Parathyroid adenoma (tissue), 2 donors: ENCODE data around the gene PSMB7.

Experiments
- H2AFZ ChIP-seq: fragments of 300-600 bp; sonication (generic); one replicate; pipeline ENCODE4 v1.7.0; 2017; ENCODE audit warnings: antibody characterized with exemption, mild to moderate bottlenecking
- H3K27ac ChIP-seq: fragments of 300-600 bp; sonication (generic); one replicate; pipeline ENCODE4 v1.7.0; 2017
- H3K27me3 ChIP-seq: fragments of 300-600 bp; sonication (generic); one replicate; pipeline ENCODE4 v1.7.0; 2017; ENCODE audit warnings: low read length; ENCODE audit not compliant: control insufficient read depth, insufficient read depth
- H3K36me3 ChIP-seq: fragments of 300-600 bp; sonication (generic); one replicate; pipeline ENCODE4 v1.7.0; 2017; ENCODE audit warnings: low read length; ENCODE audit not compliant: control insufficient read depth, insufficient read depth
- H3K4me1 ChIP-seq: fragments of 300-600 bp; sonication (generic); one replicate; pipeline ENCODE4 v1.7.0; 2017; ENCODE audit warnings: control low read depth
- H3K4me2 ChIP-seq: fragments of 300-600 bp; sonication (generic); one replicate; pipeline ENCODE4 v1.7.0; 2017; ENCODE audit warnings: low read length
- H3K4me3 ChIP-seq: fragments of 300-600 bp; sonication (generic); one replicate; pipeline ENCODE4 v1.7.0; 2017; ENCODE audit warnings: low read depth, low read length
- H3K79me2 ChIP-seq: fragments of 300-600 bp; sonication (generic); one replicate; pipeline ENCODE4 v1.7.0; 2017; ENCODE audit warnings: control low read depth
- H3K9ac ChIP-seq: fragments of 300-600 bp; sonication (generic); one replicate; pipeline ENCODE4 v1.7.0; 2017; ENCODE audit warnings: mild to moderate bottlenecking
- H3K9me3 ChIP-seq: fragments of 300-600 bp; sonication (generic); one replicate; pipeline ENCODE4 v1.7.0; 2017; ENCODE audit warnings: low read length; ENCODE audit not compliant: control insufficient read depth
- CTCF ChIP-seq: fragments of 300-600 bp; sonication (generic); IDR thresholded peaks from one replicate; pipeline ENCODE4 v1.7.0; 2017; ENCODE audit warnings: antibody characterized with exemption, mild to moderate bottlenecking
- donor health status: primary hyperparathyroidism.

PSMB7 gene

GRCh38 chr9:124325816-124326215, 89.4 kb downstream of the PSMB7 start:
- H3K27ac ChIP-seq: no peak overlapping the region
- no peak for TF ChIP-seq CTCF
- no peaks in the 10 kb centered on the region for H3K79me2 ChIP-seq
- no peak overlapping the region for H3K9ac ChIP-seq
- no peak overlapping the region for H3K4me2 ChIP-seq
- H3K4me3 ChIP-seq: no peak overlapping the region
- H3K4me1 ChIP-seq: no peaks in the 10 kb centered on the region
- H3K9me3 ChIP-seq: no peaks in the 10 kb centered on the region
- H3K36me3 ChIP-seq: no peaks in the 10 kb centered on the region
- H3K27me3 ChIP-seq: no peaks in the 10 kb centered on the region
- H2AFZ ChIP-seq: no peak overlapping the region

GRCh38 chr9:124323904-124324303, 91.3 kb downstream of the PSMB7 start:
- no peaks in the 10 kb centered on the region for H3K4me1 ChIP-seq
- no peak overlapping the region for H3K4me3 ChIP-seq
- no peak overlapping the region for H3K9ac ChIP-seq
- no peak for TF ChIP-seq CTCF
- H3K4me2 ChIP-seq: no peak overlapping the region
- H3K27ac ChIP-seq: no peak overlapping the region
- H3K27me3 ChIP-seq: no peaks in the 10 kb centered on the region
- H3K9me3 ChIP-seq: no peaks in the 10 kb centered on the region
- no peaks in the 10 kb centered on the region for H3K36me3 ChIP-seq
- H2AFZ ChIP-seq: no peak overlapping the region
- no peaks in the 10 kb centered on the region for H3K79me2 ChIP-seq

- Histone ChIP-seq H3K36me3 (no peaks in the 10 kb centered on the region), H3K79me2 (no peaks in the 10 kb centered on the region), H3K9ac (no peak overlapping the region), H2AFZ (no peak overlapping the region), H3K27ac (no peak overlapping the region), H3K4me2 (no peak overlapping the region), H3K27me3 (no peaks in the 10 kb centered on the region), H3K4me1 (no peaks in the 10 kb centered on the region), H3K9me3 (no peaks in the 10 kb centered on the region), H3K4me3 (no peak overlapping the region)
- TF ChIP-seq CTCF: no peak
These were observed 92.4 kb downstream of the PSMB7 start for GRCh38 chr9:124322618-124323432.

GRCh38 chr9:124321935-124322334, 93.3 kb downstream of the PSMB7 start:
- Histone ChIP-seq H3K27me3 (no peaks in the 10 kb centered on the region), H3K4me3 (no peak overlapping the region), H3K9ac (no peak overlapping the region), H3K36me3 (no peaks in the 10 kb centered on the region), H2AFZ (no peak overlapping the region), H3K4me2 (no peak overlapping the region), H3K27ac (no peak overlapping the region), H3K4me1 (no peaks in the 10 kb centered on the region), H3K9me3 (no peaks in the 10 kb centered on the region), H3K79me2 (no peaks in the 10 kb centered on the region)
- TF ChIP-seq CTCF: no peak

GRCh38 chr9:124321416-124321815, 93.8 kb downstream of the PSMB7 start:
- Histone ChIP-seq H3K36me3 (no peaks in the 10 kb centered on the region), H3K79me2 (no peaks in the 10 kb centered on the region), H3K27me3 (no peaks in the 10 kb centered on the region), H3K9me3 (no peaks in the 10 kb centered on the region), H3K27ac (no peak overlapping the region), H2AFZ (no peak overlapping the region), H3K4me3 (no peak overlapping the region), H3K4me2 (no peak overlapping the region), H3K4me1 (no peaks in the 10 kb centered on the region), H3K9ac (no peak overlapping the region)
- TF ChIP-seq CTCF: no peak
